NT2/D1 (cell line): ENCODE results near the gene KRTAP10-2.

ENCODE experiments used
- SUZ12 ChIP-seq: IDR thresholded peaks from 2 replicates; pipeline ENCODE4 v1.6.1; 2011; ENCODE audit not compliant: insufficient read length, insufficient read depth; ENCODE audit errors: extremely low read depth
- ZNF274 ChIP-seq: IDR thresholded peaks from 2 replicates; pipeline ENCODE4 v1.6.1; 2011; ENCODE audit warnings: mild to moderate bottlenecking, low read depth, low read length

- TF ChIP-seq ZNF274 (no peak), SUZ12 (no peak)
Observed at GRCh38 chr21:44550807-44551206, 498 bp downstream of the KRTAP10-2 start.
